PC-9 (cell line): ENCODE results near the gene AVL9. TPM values are rescaled to one million over a fixed set of nuclear protein-coding genes. Genes with fewer than 3 reads are reported as not detected.

Experiments used
- BruUV-seq: library from RNA; stranded (reverse); fragments of 400-500 nt; replicated peaks from 2 replicates; lab custom pipeline; 2021; lab: Mats Ljungman, UMichigan
- CTCF ChIA-PET: fragments of 300-600 bp; sonication (Branson Sonifier 250); formaldehyde crosslinking; loops from one replicate; lab custom pipeline; 2022; ENCODE audit warnings: antibody characterized with exemption; lab: Charles Lee
- POLR2A ChIA-PET: fragments of 300-600 bp; sonication (Branson Sonifier 250); formaldehyde crosslinking; loops from one replicate; lab custom pipeline; 2022; ENCODE audit warnings: antibody characterized with exemption; ENCODE audit not compliant: unreplicated experiment; lab: Charles Lee
- DNase-seq, 2 experiments: peaks; one replicate each; pipeline versions ENCODE4 v3.0.0 to v3.0.0-alpha.2; 2015 to 2022; ENCODE audit warnings: mixed read lengths in 1 of 2
- H2AFZ ChIP-seq: fragments of 200-600 bp; sonication (generic); 2 replicates; pipeline ENCODE4 v1.8.1; 2017; ENCODE audit warnings: antibody characterized with exemption
- H3F3A ChIP-seq: fragments of 200-600 bp; sonication (generic); 2 replicates; pipeline ENCODE4 v1.8.1; 2017; ENCODE audit warnings: antibody characterized with exemption, mild to moderate bottlenecking, low read depth; ENCODE audit not compliant: insufficient read depth
- H3K27ac ChIP-seq: fragments of 200-600 bp; sonication (generic); 2 replicates; pipeline ENCODE4 v1.6.1; 2016; ENCODE audit warnings: mixed run types
- H3K27me3 ChIP-seq: fragments of 200-600 bp; sonication (generic); 2 replicates; pipeline ENCODE4 v1.6.1; 2016; ENCODE audit warnings: low read depth, mixed run types; ENCODE audit not compliant: insufficient read depth
- H3K36me3 ChIP-seq: fragments of 200-600 bp; sonication (generic); 2 replicates; pipeline ENCODE4 v1.6.1; 2016; ENCODE audit warnings: low read depth, mixed run types
- H3K4me1 ChIP-seq: fragments of 200-600 bp; sonication (generic); replicated peaks from 2 replicates; pipeline ENCODE4 v1.6.1; 2016; ENCODE audit warnings: mixed run types; ENCODE audit not compliant: insufficient read depth
- H3K4me2 ChIP-seq: fragments of 200-600 bp; sonication (generic); 2 replicates; pipeline ENCODE4 v1.6.1; 2017; ENCODE audit warnings: mixed run types
- H3K4me3 ChIP-seq: fragments of 200-600 bp; sonication (generic); 2 replicates; pipeline ENCODE4 v1.6.1; 2016; ENCODE audit warnings: mixed run types
- H3K79me2 ChIP-seq: fragments of 200-600 bp; sonication (generic); 2 replicates; pipeline ENCODE4 v1.6.1; 2017; ENCODE audit warnings: low read depth, mixed run types
- H3K9me2 ChIP-seq: fragments of 200-600 bp; sonication (generic); 2 replicates; pipeline ENCODE4 v1.8.1; 2017; ENCODE audit warnings: mild to moderate bottlenecking; ENCODE audit not compliant: insufficient read depth
- H3K9me3 ChIP-seq: fragments of 200-600 bp; sonication (generic); 2 replicates; pipeline ENCODE4 v1.8.1; 2016; ENCODE audit warnings: low read depth; ENCODE audit not compliant: insufficient read depth
- H4K20me1 ChIP-seq: fragments of 200-600 bp; sonication (generic); 2 replicates; pipeline ENCODE4 v1.8.1; 2017; ENCODE audit not compliant: insufficient read depth
- CTCF ChIP-seq: fragments of 200-600 bp; sonication (generic); conservative IDR thresholded peaks from 2 replicates; pipeline ENCODE4 v1.6.1; 2017; ENCODE audit warnings: mixed run types, antibody characterized with exemption, mild to moderate bottlenecking, moderate library complexity
- EZH2 ChIP-seq: fragments of 200-600 bp; sonication (generic); IDR thresholded peaks from 2 replicates; pipeline ENCODE4 v1.8.0; 2017; ENCODE audit warnings: antibody characterized with exemption, low read depth
- intact Hi-C: fragments of 100-400 bp; cut with micrococcal nuclease; formaldehyde crosslinking; loops from one replicate; pipeline ENCODE4 v1.10.0; 2022; ENCODE audit not compliant: unreplicated experiment
- total RNA-seq: library from RNA; stranded (reverse); gene quantifications from 2 replicates; pipeline ENCODE4 v1.2.3, GENCODE V29; 2021

Gene AVL9
- total RNA-seq, 1 experiment from 2014 or later: 57.1 TPM

- BruUV-seq: no TSS peak
- no peak overlapping the region for H2AFZ ChIP-seq
- no peak overlapping the region for H3K4me3 ChIP-seq
- no peaks in the 10 kb centered on the region for H4K20me1 ChIP-seq
- H3K36me3 ChIP-seq: no peaks in the 10 kb centered on the region
- TF ChIP-seq CTCF (no peak), EZH2 (no peak)
- H3K27me3 ChIP-seq: peaks cover 41% of the 10 kb centered on the region
- H3F3A ChIP-seq: no peaks in the 10 kb centered on the region
- intact Hi-C loops: no loop called here
- H3K79me2 ChIP-seq: no peaks in the 10 kb centered on the region
- DNase-seq: no peak
- ChIA-PET POLR2A (no interaction called here), CTCF (no interaction called here)
- no peaks in the 10 kb centered on the region for H3K9me2 ChIP-seq
- no peaks in the 10 kb centered on the region for H3K4me1 ChIP-seq
- no peak overlapping the region for H3K27ac ChIP-seq
- no peaks in the 10 kb centered on the region for H3K9me3 ChIP-seq
- no peak overlapping the region for H3K4me2 ChIP-seq
These were observed 37.3 kb upstream of the AVL9 start for GRCh38 chr7:32458025-32458424.

GRCh38 chr7:32459788-32460187 is 35.5 kb upstream of the AVL9 start:
- H4K20me1 ChIP-seq: no peaks in the 10 kb centered on the region
- peaks cover 28% of the 10 kb centered on the region for H3K27me3 ChIP-seq
- H3K9me2 ChIP-seq: no peaks in the 10 kb centered on the region
- no TSS peak for BruUV-seq
- H3K27ac ChIP-seq: no peak overlapping the region
- DNase-seq: no peak
- POLR2A ChIA-PET: no interaction called here
- no peaks in the 10 kb centered on the region for H3K36me3 ChIP-seq
- H3K9me3 ChIP-seq: no peaks in the 10 kb centered on the region
- no peaks in the 10 kb centered on the region for H3K4me1 ChIP-seq
- H3K4me3 ChIP-seq: no peak overlapping the region
- no peaks in the 10 kb centered on the region for H3F3A ChIP-seq
- H3K79me2 ChIP-seq: no peaks in the 10 kb centered on the region
- intact Hi-C loops: no loop called here
- TF ChIP-seq EZH2 (no peak), CTCF (no peak)
- H2AFZ ChIP-seq: no peak overlapping the region
- H3K4me2 ChIP-seq: no peak overlapping the region
- CTCF ChIA-PET: no interaction called here

GRCh38 chr7:32461484-32461883 is 33.8 kb upstream of the AVL9 start:
- Histone ChIP-seq H3K27me3 (peaks cover 28% of the 10 kb centered on the region), H3K4me3 (no peak overlapping the region), H3K79me2 (no peaks in the 10 kb centered on the region), H3K9me2 (no peaks in the 10 kb centered on the region), H3K36me3 (no peaks in the 10 kb centered on the region), H3K4me1 (no peaks in the 10 kb centered on the region), H2AFZ (no peak overlapping the region), H3F3A (no peaks in the 10 kb centered on the region), H3K9me3 (no peaks in the 10 kb centered on the region), H4K20me1 (no peaks in the 10 kb centered on the region), H3K4me2 (no peak overlapping the region), H3K27ac (no peak overlapping the region)
- no TSS peak for BruUV-seq
- no peak for DNase-seq
- POLR2A ChIA-PET: no interaction called here
- TF ChIP-seq EZH2 (no peak), CTCF (no peak)
- CTCF ChIA-PET: no interaction called here
- intact Hi-C loops: no loop called here
